Measurements from ENCODE around the gene HOXA11.

HOXA11 gene

GRCh38 chr7:27140126-27140857 is 44.7 kb downstream of the HOXA11 start:
- Histone ChIP-seq H3K9ac (ENCODE audit: low read depth, low read length) (no peak overlapping the region), H3K36me3 (ENCODE audit: insufficient read depth, low read length) (peaks cover 3% of the 10 kb centered on the region), H3K4me2 (ENCODE audit: insufficient read depth, low read length) (no peak overlapping the region), H3K9me3 (ENCODE audit: insufficient read depth, low read length, severe bottlenecking) (no peaks in the 10 kb centered on the region), H3K27ac (ENCODE audit: low read length) (no peak overlapping the region), H2AFZ (ENCODE audit: low read depth, low read length) (no peak overlapping the region), H3K27me3 (ENCODE audit: insufficient read depth, low read length, poor library complexity) (peaks cover 5% of the 10 kb centered on the region), H3K79me2 (ENCODE audit: insufficient read depth, low read length) (no peaks in the 10 kb centered on the region), H4K20me1 (ENCODE audit: insufficient read depth, low read length) (no peaks in the 10 kb centered on the region), H3K4me3 (ENCODE audit: low read depth in 1 of 2, low read length in 2 of 2) (no peak overlapping the region), H3K4me1 (ENCODE audit: insufficient read depth, low read length) (no peaks in the 10 kb centered on the region)
- ATAC-seq (ENCODE audit: insufficient read depth, low read depth) = no peak
- TF ChIP-seq EZH2 (IDR thresholded peaks at IDR 0.05; ENCODE audit: borderline replicate concordance, low read depth, low read length, severe bottlenecking) = no peak
- TF ChIP-seq, protein P1, sequence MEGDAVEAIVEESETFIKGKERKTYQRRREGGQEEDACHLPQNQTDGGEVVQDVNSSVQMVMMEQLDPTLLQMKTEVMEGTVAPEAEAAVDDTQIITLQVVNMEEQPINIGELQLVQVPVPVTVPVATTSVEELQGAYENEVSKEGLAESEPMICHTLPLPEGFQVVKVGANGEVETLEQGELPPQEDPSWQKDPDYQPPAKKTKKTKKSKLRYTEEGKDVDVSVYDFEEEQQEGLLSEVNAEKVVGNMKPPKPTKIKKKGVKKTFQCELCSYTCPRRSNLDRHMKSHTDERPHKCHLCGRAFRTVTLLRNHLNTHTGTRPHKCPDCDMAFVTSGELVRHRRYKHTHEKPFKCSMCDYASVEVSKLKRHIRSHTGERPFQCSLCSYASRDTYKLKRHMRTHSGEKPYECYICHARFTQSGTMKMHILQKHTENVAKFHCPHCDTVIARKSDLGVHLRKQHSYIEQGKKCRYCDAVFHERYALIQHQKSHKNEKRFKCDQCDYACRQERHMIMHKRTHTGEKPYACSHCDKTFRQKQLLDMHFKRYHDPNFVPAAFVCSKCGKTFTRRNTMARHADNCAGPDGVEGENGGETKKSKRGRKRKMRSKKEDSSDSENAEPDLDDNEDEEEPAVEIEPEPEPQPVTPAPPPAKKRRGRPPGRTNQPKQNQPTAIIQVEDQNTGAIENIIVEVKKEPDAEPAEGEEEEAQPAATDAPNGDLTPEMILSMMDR (IDR thresholded peaks at IDR 0.05; ENCODE audit: borderline replicate concordance, extremely low read depth, low read length, poor library complexity, severe bottlenecking) = no peak
- DNase-seq = no peak

GRCh38 chr7:27139334-27140125 is 45.5 kb downstream of the HOXA11 start:
- ATAC-seq (ENCODE audit: insufficient read depth, low read depth) = no peak; the same call in 2 of the 3 replicates
- no peaks in the 10 kb centered on the region for H3K4me1 ChIP-seq (ENCODE audit: insufficient read depth, low read length)
- H4K20me1 ChIP-seq (ENCODE audit: insufficient read depth, low read length) = no peaks in the 10 kb centered on the region
- TF ChIP-seq, protein P1 (IDR thresholded peaks at IDR 0.05; ENCODE audit: borderline replicate concordance, extremely low read depth, low read length, poor library complexity, severe bottlenecking) = no peak
- TF ChIP-seq EZH2 (IDR thresholded peaks at IDR 0.05; ENCODE audit: borderline replicate concordance, low read depth, low read length, severe bottlenecking) = no peak
- no peak overlapping the region for H3K9ac ChIP-seq (ENCODE audit: low read depth, low read length)
- no peak overlapping the region for H3K4me3 ChIP-seq (ENCODE audit: low read depth in 1 of 2, low read length in 2 of 2)
- H3K79me2 ChIP-seq (ENCODE audit: insufficient read depth, low read length) = no peaks in the 10 kb centered on the region
- H3K36me3 ChIP-seq (ENCODE audit: insufficient read depth, low read length) = peaks cover 3% of the 10 kb centered on the region
- no peak overlapping the region for H3K4me2 ChIP-seq (ENCODE audit: insufficient read depth, low read length)
- peaks cover 5% of the 10 kb centered on the region for H3K27me3 ChIP-seq (ENCODE audit: insufficient read depth, low read length, poor library complexity)
- DNase-seq = no peak
- no peaks in the 10 kb centered on the region for H3K9me3 ChIP-seq (ENCODE audit: insufficient read depth, low read length, severe bottlenecking)
- no peak overlapping the region for H2AFZ ChIP-seq (ENCODE audit: low read depth, low read length)
- no peak overlapping the region for H3K27ac ChIP-seq (ENCODE audit: low read length)

- DNase-seq (no peak), ATAC-seq (ENCODE audit: insufficient read depth, low read depth) (no peak)
- peaks cover 5% of the 10 kb centered on the region for H3K27me3 ChIP-seq (ENCODE audit: insufficient read depth, low read length, poor library complexity)
- no peaks in the 10 kb centered on the region for H3K79me2 ChIP-seq (ENCODE audit: insufficient read depth, low read length)
- H3K4me2 ChIP-seq (ENCODE audit: insufficient read depth, low read length) = no peak overlapping the region
- no peak overlapping the region for H2AFZ ChIP-seq (ENCODE audit: low read depth, low read length)
- H3K4me3 ChIP-seq (ENCODE audit: low read depth in 1 of 2, low read length in 2 of 2) = no peak overlapping the region
- no peaks in the 10 kb centered on the region for H4K20me1 ChIP-seq (ENCODE audit: insufficient read depth, low read length)
- H3K36me3 ChIP-seq (ENCODE audit: insufficient read depth, low read length) = peaks cover 3% of the 10 kb centered on the region; the same call in 1 of the 2 replicates
- TF ChIP-seq, protein P1 (IDR thresholded peaks at IDR 0.05; ENCODE audit: borderline replicate concordance, extremely low read depth, low read length, poor library complexity, severe bottlenecking) = no peak
- TF ChIP-seq EZH2 (IDR thresholded peaks at IDR 0.05; ENCODE audit: borderline replicate concordance, low read depth, low read length, severe bottlenecking) = no peak
- H3K9me3 ChIP-seq (ENCODE audit: insufficient read depth, low read length, severe bottlenecking) = no peaks in the 10 kb centered on the region
- no peak overlapping the region for H3K27ac ChIP-seq (ENCODE audit: low read length)
- no peaks in the 10 kb centered on the region for H3K4me1 ChIP-seq (ENCODE audit: insufficient read depth, low read length)
- H3K9ac ChIP-seq (ENCODE audit: low read depth, low read length) = no peak overlapping the region
Measured at GRCh38 chr7:27138985-27139333, 46.1 kb downstream of the HOXA11 start.

All from DND-41 (cell line).